Endothelial cell of umbilical vein (primary cell): ENCODE measurements around the gene CAMK2D.

ENCODE experiments used
- GATA2 ChIP-seq: IDR thresholded peaks from 2 replicates; pipeline ENCODE4 v1.7.0; 2011; ENCODE audit warnings: low read depth, mild to moderate bottlenecking, moderate library complexity, mixed read lengths, low read length; ENCODE audit not compliant: insufficient read length, insufficient read depth
- TF ChIP-seq, protein P1 (sequence below), 2 donors: IDR thresholded peaks; 1 replicate in 1 of 2; 2 replicates in 1 of 2; pipeline ENCODE4 v1.5.1; 2011; ENCODE audit warnings: low read length in 2 of 2, mild to moderate bottlenecking in 2 of 2, moderate library complexity in 2 of 2, control low read depth in 1 of 2, inconsistent platforms in 1 of 2, low read depth in 1 of 2; ENCODE audit not compliant: insufficient read depth in 1 of 2; ENCODE audit errors: extremely low read depth in 1 of 2

DNA sequence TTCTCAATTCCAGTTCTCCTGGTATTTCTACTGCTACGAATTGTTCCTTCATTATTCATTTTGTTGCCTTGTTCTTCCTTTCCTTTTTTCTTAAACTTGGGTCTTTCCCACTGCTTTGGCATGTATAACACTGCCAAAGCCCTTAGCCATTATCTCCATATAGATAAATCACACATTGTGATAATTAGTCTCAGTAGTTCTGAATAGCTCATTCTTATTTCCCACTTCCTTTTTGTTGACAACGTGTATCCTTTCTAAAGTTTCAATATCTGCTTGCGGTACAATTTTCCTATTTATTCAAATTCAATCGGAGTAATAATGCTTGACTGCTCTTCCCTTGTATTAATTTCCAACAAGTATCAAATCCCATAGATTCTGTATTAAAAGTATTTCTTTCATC lies 14.5 kb upstream of the CAMK2D start:
- TF ChIP-seq, protein P1, sequence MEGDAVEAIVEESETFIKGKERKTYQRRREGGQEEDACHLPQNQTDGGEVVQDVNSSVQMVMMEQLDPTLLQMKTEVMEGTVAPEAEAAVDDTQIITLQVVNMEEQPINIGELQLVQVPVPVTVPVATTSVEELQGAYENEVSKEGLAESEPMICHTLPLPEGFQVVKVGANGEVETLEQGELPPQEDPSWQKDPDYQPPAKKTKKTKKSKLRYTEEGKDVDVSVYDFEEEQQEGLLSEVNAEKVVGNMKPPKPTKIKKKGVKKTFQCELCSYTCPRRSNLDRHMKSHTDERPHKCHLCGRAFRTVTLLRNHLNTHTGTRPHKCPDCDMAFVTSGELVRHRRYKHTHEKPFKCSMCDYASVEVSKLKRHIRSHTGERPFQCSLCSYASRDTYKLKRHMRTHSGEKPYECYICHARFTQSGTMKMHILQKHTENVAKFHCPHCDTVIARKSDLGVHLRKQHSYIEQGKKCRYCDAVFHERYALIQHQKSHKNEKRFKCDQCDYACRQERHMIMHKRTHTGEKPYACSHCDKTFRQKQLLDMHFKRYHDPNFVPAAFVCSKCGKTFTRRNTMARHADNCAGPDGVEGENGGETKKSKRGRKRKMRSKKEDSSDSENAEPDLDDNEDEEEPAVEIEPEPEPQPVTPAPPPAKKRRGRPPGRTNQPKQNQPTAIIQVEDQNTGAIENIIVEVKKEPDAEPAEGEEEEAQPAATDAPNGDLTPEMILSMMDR (IDR thresholded peaks at IDR 0.05; ENCODE audit: extremely low read depth in 1 of 2, insufficient read depth in 1 of 2, low read depth in 1 of 2, low read length in 2 of 2): no peak
- no peak for TF ChIP-seq GATA2
